LoVo (cell line): ENCODE measurements around the gene FTCD.
"Not testable (repeated sequence)": the region's sequence is repeated elsewhere in the genome, so short reads cannot be mapped to it uniquely, and the experiment has no call there.

ENCODE experiments used
- DNase-seq: peaks from one replicate; pipeline ENCODE4 v3.0.0-alpha.2; 2016; ENCODE audit warnings: low spot score

The FTCD gene

DNA sequence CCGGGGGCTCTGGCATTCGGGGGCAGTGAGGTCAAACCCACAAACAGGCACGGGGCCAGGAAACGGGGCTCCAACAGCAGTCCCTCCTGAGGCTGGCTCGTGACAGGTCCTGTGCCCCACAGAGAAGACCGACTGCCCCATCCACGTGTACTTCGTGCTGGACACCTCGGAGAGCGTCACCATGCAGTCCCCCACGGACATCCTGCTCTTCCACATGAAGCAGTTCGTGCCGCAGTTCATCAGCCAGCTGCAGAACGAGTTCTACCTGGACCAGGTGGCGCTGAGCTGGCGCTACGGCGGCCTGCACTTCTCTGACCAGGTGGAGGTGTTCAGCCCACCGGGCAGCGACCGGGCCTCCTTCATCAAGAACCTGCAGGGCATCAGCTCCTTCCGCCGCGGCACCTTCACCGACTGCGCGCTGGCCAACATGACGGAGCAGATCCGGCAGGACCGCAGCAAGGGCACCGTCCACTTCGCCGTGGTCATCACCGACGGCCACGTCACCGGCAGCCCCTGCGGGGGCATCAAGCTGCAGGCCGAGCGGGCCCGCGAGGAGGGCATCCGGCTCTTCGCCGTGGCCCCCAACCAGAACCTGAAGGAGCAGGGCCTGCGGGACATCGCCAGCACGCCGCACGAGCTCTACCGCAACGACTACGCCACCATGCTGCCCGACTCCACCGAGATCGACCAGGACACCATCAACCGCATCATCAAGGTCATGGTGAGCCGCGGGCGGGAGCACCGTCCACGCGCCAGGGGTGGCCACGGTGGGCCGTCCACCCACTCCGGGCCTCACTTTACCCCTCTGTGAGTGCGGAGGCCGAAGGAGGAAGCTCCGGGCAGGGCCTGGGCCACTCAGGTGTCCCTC, 43.3 kb downstream of the FTCD start:
- no peak for DNase-seq

DNA sequence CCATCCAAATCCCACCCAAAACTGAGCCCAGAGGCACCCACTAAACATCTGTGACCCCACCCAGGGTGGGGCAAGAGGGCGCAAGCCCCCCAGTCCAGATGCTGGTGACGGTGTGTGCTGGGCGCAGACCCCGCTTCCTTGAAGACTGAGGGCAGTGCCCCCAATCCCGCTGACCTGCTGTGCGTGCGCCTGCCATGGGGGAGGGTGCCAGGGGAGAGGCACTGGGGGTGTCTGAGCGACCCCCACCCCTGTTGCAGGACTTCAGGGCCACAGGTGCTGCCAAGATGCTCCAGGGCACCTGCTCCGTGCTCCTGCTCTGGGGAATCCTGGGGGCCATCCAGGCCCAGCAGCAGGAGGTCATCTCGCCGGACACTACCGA, 44.2 kb downstream of the FTCD start:
- no peak for DNase-seq

DNA sequence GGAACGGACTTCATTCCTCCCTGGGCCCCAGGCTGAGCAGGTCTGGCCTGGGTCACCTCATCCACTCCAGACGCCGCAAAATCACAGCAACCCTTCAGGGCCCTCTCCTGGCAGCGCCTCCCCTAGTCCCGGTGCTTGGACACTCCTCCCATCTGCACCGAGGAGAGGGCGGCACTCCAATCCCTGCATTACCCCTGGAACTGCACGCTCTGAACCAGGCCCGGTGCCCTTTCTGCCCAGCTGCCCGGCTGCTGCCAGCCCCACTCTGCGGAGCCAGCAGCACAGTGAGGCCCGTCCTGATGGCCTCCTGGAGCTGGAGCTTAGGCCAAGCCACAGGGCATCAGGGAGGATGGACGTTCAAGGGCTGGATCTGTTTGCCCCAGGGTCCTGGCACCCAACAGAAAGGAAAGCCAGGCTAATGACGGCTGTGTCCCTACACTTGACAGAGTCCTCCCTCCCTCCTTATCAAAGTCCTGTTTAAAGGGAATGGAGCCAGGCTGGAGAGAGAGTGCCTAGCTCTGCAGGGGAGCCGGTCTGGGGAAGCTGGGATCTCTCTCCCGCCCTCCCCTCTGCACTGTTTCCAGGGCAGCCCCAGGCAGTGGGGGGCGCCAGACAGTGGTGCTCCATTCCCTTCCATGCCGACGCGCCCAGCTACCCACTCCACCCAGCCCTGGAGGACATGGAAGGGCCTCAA, 44.7 kb downstream of the FTCD start:
- no peak for DNase-seq

GRCh38 chr21:46109313-46110221, 45.8 kb downstream of the FTCD start:
- no peak for DNase-seq

DNA sequence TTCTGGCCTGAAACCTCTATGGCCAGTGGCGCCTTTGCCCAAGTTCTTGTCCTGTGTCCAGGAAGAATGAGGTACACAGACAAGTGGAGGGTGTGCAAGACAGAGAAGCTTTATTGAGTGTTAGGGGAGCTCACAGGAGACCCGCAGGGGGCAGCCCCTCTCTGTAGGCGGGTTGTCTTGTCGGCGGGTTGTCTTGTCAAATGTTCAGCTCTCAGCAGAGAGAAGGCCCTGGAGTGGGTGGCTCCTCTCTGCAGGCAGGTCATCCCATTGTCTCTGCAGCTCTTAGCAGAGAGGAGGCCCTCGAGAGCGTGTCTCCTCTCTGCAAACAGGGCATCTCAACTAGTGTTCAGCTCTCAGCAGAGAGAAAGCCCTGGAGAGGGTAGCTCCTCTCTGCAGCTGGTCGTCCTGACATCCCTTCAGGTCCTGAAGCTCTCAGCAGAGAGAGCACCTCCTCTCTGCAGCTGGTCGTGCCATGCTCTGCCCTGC, 46.5 kb downstream of the FTCD start:
- no peak for DNase-seq

DNA sequence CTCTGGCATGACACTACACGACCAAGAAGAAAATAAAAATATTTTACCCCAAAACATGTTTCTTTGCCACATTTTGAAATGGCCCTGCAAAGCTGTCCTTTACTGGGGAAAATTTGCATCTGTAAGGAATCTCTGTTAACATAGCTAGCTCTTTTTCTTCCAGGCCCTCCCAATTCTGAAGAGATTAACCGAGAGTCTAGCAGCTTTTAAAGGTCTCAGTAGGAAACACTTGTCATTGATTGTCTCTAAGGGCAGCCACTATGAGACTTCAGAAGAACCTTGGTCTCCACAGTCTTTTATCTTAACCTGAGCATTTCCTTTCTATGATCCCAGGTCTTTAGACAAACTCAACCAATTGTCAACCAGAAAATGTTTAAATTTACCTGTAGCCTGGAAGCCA, 48.0 kb downstream of the FTCD start:
- DNase-seq, result not testable (repeated sequence)

DNA sequence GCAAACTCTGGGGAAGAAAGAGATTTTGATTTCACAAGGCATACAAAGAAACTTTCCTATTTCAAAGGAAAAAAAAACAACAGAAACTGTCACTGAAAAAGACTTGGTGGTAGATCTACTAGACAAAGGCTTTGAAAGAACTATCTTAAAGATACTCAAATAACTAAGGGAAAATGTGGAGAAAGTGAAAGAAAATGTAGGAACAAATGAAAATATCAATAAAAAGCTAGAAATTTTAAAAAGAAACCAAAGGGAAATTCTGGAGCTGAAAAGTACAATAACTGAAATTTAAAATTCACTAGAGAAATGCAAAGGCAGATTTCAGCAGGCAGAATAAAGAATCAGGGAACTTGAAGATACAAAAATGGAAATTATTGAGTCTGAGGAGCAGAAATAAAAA, 51.3 kb downstream of the FTCD start:
- DNase-seq, result no peak

DNA sequence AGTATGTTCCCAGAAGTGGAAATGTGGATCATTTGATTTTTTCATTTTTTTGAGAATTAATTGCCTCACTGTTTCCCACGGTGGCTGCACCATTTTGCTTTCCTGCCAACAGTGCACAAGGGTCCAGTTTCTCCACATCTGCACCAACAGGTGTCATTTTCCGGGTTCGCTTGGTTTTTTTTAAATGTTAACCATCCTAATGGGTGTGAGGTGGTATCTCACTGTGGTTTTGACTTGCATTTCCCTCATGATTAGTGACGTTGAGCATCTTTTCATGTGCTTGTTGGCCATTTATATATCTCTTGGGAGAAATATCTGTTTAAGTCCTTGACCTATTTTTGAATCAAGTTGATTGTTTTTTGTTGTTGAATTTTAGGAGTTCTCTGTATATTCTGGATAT, 54.5 kb downstream of the FTCD start:
- no peak for DNase-seq

DNA sequence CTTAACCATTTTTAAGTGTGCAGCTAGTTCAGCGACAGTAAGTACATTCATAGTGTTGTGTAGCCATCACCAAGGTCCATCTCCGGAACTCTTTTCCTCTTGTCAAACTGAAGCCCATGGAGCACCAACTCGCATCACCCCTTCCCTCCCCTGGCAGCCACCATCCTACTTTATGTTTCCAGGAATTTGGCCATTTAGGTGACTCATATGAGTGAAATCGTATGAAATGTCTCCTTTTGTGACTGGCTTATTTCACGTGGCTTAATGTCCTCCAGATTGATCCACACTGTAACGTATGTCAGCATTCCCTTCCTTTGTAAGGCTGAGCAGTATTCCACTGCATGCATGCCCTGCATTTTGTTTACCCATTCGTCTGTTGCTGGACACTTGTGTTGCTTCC, 55.0 kb downstream of the FTCD start:
- no peak for DNase-seq

DNA sequence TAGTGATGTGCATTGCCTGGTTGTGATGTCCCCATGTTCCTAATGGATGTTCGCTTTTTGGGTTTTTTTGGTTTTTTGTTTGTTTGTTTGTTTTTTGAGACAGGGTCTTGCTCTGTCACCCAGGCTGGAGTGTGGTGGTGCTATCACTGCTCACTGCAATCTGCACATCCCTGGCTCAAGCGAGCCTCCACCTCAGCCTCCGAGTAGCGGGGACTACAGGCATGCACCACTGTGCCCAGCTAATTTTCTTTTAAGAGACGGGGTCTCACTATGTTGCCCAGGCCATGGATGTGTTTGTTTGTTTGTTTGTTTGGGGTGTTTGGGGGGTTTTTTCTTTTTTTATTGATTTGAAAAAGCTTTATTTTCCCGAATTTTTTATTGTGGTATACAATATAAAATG, 55.4 kb downstream of the FTCD start:
- no peak for DNase-seq

DNA sequence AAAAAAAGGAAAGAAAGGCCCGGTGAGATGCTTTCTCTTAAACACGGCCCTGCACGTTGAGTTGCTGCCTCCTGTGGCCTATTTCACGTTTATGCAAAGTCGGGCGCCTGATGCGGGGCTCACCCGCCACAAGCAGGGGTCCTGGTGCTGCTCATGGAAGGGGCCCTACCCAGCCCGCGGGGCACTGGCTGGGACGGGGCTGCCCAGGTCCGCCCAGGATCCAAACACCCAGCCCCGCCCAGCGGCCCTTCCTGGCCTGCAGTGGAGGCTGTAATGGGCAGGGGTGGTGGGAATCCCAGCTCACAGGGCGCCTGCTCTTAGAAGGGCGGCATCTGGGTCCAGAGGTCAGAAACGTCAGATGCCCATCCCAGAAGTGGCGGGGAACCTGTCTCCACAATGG, 55.9 kb downstream of the FTCD start:
- DNase-seq, result no peak

DNA sequence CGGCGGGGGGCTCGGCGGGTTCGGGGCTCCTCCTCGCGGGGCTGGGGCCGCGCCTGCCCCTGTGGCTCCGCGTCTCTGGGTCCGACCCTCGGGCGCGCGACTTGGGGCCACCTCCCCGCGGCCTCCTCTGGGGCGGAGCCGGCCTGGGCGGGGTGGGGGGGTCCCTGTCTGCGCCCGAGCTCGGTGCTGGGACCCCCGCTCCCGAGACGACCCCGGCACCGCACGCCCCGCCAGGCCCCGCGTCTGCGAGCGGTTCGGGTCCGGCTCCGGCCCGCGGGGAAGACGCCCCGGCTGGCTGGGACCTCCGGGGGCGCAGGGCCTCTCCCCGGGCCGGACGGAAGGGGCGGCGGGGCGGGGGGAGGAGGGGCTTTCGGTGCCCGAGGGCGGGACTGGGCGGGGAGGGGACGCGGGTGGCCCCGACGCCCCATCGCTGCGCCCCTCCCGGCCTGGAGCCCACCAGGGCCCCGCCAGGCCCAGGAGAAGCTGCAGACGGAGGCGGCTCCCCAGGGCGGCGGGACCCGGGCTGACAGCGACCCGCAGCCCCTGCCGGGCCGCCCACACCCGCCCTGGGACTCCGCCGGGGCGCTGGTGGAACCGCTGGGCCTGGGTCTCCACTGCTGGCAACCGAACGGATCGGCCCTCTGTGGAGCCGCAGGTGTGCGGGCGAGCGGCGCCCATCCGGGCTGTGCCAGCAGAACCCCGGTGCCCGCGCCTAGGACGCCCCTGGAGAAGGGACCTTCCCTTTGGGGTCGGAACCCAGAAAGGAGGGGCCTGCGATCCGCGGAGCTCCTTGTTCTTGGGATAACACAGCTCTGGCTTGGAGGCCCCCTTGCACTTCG, 56.9 kb downstream of the FTCD start:
- DNase-seq, result no peak

DNA sequence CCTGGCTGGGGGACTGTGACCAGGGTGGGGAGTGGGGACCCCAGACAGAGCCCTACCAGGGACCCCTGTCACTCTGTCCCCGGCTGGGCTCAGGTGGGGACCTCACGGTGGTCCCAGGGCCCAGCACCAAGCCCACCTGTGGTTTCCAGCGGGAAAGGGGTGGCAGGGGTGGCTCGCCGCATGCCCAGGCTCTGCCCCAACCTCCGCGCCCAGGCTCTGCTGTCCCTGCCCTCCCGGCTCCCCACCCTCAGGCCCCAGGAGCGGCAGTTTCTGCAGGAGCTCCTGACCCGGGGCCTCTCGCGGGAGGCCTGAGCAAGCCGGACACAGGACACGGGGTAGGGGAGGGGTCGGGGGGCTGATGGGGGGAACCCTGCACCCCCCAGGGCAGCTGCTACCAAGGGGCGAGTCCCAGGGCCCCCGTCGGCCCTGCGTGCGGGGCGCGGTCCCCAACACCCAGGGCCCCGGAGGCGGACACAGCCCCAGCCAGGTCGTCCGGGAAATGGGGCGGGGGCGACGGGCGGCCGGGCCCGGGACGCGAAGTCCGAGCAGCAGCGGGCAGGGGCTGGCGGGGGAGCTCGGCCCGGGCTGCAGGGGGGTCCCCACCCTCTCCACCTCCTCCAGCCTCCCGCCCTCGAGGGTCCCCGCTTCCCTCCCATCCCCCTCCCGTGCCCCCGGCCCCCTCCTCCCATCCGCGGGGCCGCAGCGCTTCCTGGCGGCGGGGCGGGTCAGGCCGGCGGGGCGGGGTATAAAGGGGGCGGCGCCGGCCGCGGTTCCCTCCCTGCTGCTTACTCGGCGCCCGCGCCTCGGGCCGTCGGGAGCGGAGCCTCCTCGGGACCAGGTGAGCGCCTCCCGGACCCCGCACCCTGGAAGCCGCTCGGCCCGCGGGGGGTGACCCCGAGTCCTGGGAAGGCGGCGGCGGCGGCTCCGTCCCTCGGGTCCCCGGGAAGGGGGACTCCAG, 57.8 kb downstream of the FTCD start, which contains the start of gene COL6A2:
Gene COL6A2 (plus strand): TSS at position 777 of the 958 bp plus-strand sequence.
- no peak for DNase-seq

DNA sequence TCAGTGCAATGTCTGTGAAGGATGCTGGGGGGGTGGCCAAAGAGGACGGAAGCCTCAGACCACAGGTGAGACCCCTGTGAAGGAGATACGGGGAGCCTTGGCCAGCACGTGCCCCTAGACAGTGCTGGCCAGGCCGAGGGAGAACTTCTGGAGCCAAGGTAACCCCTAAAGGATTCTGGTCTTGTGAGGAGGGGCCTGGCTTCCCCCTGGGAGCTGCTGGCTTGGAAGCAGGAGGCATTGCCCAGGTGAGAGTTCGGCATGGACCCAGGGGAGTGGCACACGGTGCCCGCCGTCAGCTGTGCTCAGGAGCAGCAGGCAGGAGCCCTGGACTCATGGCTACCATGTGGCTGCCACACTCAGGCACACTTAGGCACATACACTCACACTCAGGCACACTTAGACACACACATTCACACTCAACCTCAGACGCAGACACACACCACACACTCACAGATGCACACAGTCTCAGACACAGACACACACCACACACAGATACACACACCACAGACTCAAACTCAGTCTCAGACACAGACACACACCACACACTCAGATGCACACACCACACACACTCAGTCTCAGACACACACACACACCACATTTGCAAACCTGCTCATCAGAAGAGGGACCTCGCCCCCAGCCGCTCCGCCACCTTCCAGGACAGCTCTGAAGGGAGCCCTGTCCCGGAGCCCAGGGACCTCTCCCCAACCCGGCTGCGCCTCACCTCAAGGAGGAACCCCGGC, 58.6 kb downstream of the FTCD start:
- no peak for DNase-seq

GRCh38 chr21:46095814-46096595, 59.4 kb downstream of the FTCD start:
- DNase-seq, result no peak

GRCh38 chr21:46095083-46095719, 60.2 kb downstream of the FTCD start:
- DNase-seq, result no peak

- DNase-seq, result no peak
Measured at GRCh38 chr21:46094401-46095082, 60.8 kb downstream of the FTCD start.
